ENCODE results near the gene ANKAR.

DNA sequence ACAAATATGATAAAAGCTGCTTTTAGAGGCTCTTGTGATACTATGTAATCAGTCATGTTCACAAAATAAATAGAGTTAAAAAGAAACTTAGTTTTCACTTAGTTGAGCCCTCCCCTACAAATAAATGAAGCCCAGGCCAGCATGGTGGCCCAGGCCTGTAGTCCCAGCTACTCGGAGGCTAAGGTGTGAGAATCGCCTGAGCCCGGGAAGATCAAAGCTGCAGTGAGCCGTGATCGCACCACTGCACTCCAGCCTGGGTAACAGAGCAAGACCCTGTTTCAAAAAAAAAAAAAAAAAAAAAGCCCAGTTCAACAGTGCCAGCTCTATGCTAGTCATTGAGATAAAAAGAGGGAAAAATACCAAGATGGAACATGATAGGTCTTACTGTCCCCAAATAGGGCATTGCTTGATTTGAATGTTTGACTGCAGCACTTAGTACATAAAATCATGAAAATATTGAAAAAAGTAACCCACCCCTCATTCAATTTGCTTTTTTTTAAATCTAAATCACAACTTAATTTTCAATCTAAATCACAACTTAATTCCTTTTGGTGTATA lies 11.7 kb upstream of the ANKAR start:
- TF ChIP-seq, protein P1, sequence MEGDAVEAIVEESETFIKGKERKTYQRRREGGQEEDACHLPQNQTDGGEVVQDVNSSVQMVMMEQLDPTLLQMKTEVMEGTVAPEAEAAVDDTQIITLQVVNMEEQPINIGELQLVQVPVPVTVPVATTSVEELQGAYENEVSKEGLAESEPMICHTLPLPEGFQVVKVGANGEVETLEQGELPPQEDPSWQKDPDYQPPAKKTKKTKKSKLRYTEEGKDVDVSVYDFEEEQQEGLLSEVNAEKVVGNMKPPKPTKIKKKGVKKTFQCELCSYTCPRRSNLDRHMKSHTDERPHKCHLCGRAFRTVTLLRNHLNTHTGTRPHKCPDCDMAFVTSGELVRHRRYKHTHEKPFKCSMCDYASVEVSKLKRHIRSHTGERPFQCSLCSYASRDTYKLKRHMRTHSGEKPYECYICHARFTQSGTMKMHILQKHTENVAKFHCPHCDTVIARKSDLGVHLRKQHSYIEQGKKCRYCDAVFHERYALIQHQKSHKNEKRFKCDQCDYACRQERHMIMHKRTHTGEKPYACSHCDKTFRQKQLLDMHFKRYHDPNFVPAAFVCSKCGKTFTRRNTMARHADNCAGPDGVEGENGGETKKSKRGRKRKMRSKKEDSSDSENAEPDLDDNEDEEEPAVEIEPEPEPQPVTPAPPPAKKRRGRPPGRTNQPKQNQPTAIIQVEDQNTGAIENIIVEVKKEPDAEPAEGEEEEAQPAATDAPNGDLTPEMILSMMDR (conservative IDR thresholded peaks at IDR 0.05), result no peak
- TF ChIP-seq ZFX (IDR thresholded peaks at IDR 0.05), result no peak
